LNCAP (cell line): ENCODE results near the gene SP1.

Experiments used
- CTCF ChIP-seq: fragments of 450-650 bp; IDR thresholded peaks from 2 replicates; pipeline ENCODE4 v1.5.1; 2017; ENCODE audit warnings: mild to moderate bottlenecking

The SP1 gene

GRCh38 chr12:53365245-53365904 is 14.6 kb upstream of the SP1 start:
- TF ChIP-seq CTCF = no peak

- no peak for TF ChIP-seq CTCF
Measured at GRCh38 chr12:53376747-53377146, 3.2 kb upstream of the SP1 start.

GRCh38 chr12:53378222-53378621 is 1.8 kb upstream of the SP1 start:
- no peak for TF ChIP-seq CTCF

- no peak for TF ChIP-seq CTCF
Measured at GRCh38 chr12:53378724-53379388, 1.1 kb upstream of the SP1 start.

- no peak for TF ChIP-seq CTCF
Measured at GRCh38 chr12:53379389-53380103, 430 bp upstream of the SP1 start.

- TF ChIP-seq CTCF = no peak
Measured at GRCh38 chr12:53380794-53381730, 1.1 kb downstream of the SP1 start.
